Measurements from ENCODE around the gene DHRS12. TPM values are rescaled to one million over a fixed set of nuclear protein-coding genes. Genes with fewer than 3 reads are reported as not detected.

Gene DHRS12
- total and polyA plus RNA-seq, 12 donors: 5.5 to 20.6 (median 10.3) TPM

DNA sequence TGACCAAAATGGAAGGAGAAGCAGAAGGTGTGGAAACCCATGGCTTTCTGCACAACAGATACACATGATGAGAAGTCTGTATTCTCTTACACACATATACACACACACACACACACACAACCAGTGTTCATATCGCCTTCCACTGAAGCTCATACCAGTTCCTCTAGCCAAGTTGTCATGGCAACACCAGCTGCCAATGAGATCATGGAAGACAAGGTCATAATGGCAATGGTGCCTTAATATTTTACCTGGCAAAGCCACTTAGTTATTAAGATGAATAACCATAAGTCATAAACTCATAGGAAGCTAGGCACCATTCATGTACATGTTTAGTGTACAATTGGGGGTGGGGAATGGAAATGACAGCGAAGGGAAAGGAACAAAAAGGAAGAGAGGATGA lies 2.6 kb upstream of the DHRS12 start:
- H3K27ac ChIP-seq: peak overlapping the region in 5 of 10 donors; percentile 0 to 100 (median 29)
- no peaks in the 10 kb centered on the region for H3K27me3 ChIP-seq
- peak in 1 of 2 donors; percentile 56 for DNase-seq
- ATAC-seq: no peak
- 52 to 54% methylated on average over 2 of the region's 2 CpGs for WGBS, 2 donors
- H3K9me3 ChIP-seq: peaks cover 0 to 3% (median 0%) of the 10 kb centered on the region in 11 donors
- no peak overlapping the region for H3K4me3 ChIP-seq
- intact Hi-C loops (cut with DNase I): loop anchor here in 3 of 10 donors (10.0 kb wide), 1 partner anchor 222 kb away; the partner anchor contains the start of gene WDFY2 (in 3 of the 3)
- no peaks in the 10 kb centered on the region for H3K36me3 ChIP-seq
- TF ChIP-seq CTCF (IDR thresholded peaks at IDR 0.05): no peak
- peaks cover 7 to 48% (median 32%) of the 10 kb centered on the region in 9 donors for H3K4me1 ChIP-seq

DNA sequence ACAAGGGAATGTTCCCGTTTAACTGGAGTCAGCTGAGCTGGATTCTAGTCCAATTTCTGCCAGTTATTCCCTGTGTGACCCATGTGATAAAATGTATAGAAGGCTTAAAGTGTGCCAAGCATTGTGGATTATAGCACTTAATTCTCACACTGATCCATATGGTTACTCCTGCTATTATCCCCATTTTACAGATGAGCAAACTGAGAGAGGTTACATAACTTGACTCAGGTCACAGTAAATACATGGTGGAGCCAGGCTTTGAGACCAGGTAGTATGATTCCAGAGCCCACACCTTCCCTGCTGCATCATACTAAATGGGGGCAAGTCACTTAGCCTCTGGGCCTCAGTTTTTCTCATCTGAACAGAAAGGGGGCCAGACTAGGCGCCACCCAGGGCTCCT lies 2.0 kb upstream of the DHRS12 start:
- no peak for TF ChIP-seq CTCF (IDR thresholded peaks at IDR 0.05)
- intact Hi-C loops (cut with DNase I): loop anchor here in 3 of 10 donors (10.0 kb wide), 1 partner anchor 221 kb away; the partner anchor contains the start of gene WDFY2 (in 3 of the 3)
- Histone ChIP-seq H3K27ac (peak overlapping the region in 4 of 10 donors; percentile 100), H3K36me3 (no peaks in the 10 kb centered on the region), H3K4me1 (peaks cover 14 to 54% (median 36%) of the 10 kb centered on the region in 9 donors), H3K4me3 (no peak overlapping the region), H3K9me3 (peaks cover 0 to 3% (median 0%) of the 10 kb centered on the region in 11 donors), H3K27me3 (no peaks in the 10 kb centered on the region)
- 89 to 93% methylated on average over 2 of the region's 2 CpGs for WGBS, 2 donors
- no peak for DNase-seq
- ATAC-seq: no peak

DNA sequence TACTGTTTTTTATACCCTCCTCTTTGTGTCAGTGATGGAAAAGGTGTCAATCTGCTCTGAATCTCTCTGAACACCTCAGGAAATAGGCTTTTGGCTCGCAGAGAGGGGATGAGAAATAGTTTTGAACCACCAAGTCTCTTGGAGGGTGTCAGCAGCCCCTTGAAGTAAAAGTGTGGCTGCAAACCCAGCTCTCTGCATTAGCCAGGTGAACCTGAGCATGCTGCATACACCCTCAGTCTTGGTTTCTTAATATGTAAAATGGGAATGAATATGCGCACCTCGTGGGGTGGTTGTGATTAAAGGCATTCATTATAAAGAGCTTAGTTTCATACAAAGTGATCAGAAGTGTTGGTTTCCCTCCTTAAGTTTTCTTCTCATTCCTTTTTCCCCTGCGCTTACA lies 1.4 kb upstream of the DHRS12 start:
- DNase-seq (no peak), ATAC-seq (no peak)
- peak overlapping the region in 8 of 10 donors; percentile 98 to 100 (median 100) for H3K27ac ChIP-seq
- H3K27me3 ChIP-seq: no peaks in the 10 kb centered on the region
- H3K9me3 ChIP-seq: peaks cover 0 to 3% (median 0%) of the 10 kb centered on the region in 11 donors
- intact Hi-C loops (cut with DNase I): loop anchor here in 3 of 10 donors (10.0 kb wide), 1 partner anchor 221 kb away; the partner anchor contains the start of gene WDFY2 (in 3 of the 3)
- WGBS, 2 donors: 92 to 94% methylated on average over 4 of the region's 4 CpGs
- no peaks in the 10 kb centered on the region for H3K36me3 ChIP-seq
- peak overlapping the region in 6 of 10 donors; percentile 53 to 87 (median 70) for H3K4me3 ChIP-seq
- TF ChIP-seq CTCF (IDR thresholded peaks at IDR 0.05): no peak
- peaks cover 14 to 61% (median 40%) of the 10 kb centered on the region in 9 donors for H3K4me1 ChIP-seq

DNA sequence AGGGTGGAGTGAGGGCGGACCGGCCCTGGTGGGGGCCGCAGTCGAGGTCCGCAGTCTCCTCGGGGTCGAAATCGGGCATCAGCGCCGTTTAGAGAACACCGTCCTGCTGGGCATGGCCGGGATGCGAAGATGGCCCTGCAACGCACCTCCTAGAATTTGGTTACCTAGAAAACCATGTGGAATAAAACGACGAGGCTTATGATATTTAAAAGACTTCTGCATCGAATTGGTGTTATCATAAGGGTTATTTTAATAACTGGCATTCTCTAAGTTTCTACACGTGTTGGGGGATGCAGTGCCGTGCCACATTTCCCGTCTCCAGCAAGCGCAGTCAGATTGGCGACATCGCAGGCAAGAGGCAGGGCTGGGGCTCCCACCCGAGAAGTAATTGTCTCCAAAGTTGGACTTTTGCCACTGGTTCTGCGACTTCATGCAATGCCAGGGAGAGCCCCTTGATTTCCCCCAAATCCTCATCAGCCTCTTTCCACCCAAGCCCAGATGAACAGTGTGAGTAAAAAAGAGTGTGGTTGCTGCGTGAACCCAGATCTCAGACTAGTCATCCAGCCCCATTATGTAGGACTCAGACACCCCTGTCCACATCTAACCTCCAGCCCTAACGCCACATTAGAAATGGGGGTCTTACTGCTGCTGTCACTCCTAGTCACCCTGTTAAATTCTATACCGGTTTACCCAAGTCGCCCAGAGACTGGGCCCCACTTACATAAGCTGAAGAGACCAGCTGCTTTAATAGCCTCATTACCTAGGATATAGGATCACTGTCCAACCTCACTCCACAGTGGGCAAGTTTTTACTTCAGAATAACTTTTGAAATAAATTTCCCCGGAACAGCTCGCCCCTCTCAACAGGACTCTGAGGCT lies 571 bp upstream of the DHRS12 start:
- Histone ChIP-seq H3K27ac (peak overlapping the region; percentile 97 to 100 (median 100)), H3K9me3 (peaks cover 0 to 3% (median 0%) of the 10 kb centered on the region in 11 donors), H3K27me3 (no peaks in the 10 kb centered on the region), H3K36me3 (no peaks in the 10 kb centered on the region), H3K4me3 (peak overlapping the region; percentile 39 to 87 (median 64)), H3K4me1 (peaks cover 14 to 62% (median 40%) of the 10 kb centered on the region in 9 donors)
- intact Hi-C loops (cut with DNase I): loop anchor here in 5 of 10 donors (1.0 to 10.0 kb wide), 3 partner anchors 220 to 352 kb away; partner anchors contain the start of genes INTS6 (in 3 of the 5) and WDFY2 (in 3 of the 5)
- 17 to 19% methylated on average over 30 to 31 of the region's 31 CpGs for WGBS, 2 donors
- ATAC-seq (peak in 3 of 8 donors; percentile 8 to 11 (median 8)), DNase-seq (peak in 1 of 2 donors; percentile 50)
- TF ChIP-seq CTCF (IDR thresholded peaks at IDR 0.05): no peak
